ENCODE data around the gene CBR1. TPM values are rescaled to one million over a fixed set of nuclear protein-coding genes. Genes with fewer than 3 reads are reported as not detected.

CBR1 gene
- total and polyA plus RNA-seq, 2 of the 8 experiments (the other 6 are each of a cell fraction or from before 2014, with no cell fraction given) = 1.8 to 207 TPM

- TF ChIP-seq CREB1 (IDR thresholded peaks at IDR 0.05) = no peak
These were observed 37.0 kb upstream of the CBR1 start (continued) for GRCh38 chr21:36032647-36033406.

Measured in H1 (cell line).